HFF-Myc (cell line): ENCODE measurements around the gene SH3RF3.

ENCODE experiments used
- DNase-seq: peaks from one replicate; pipeline ENCODE4 v3.0.0-alpha.2; 2011; ENCODE audit warnings: low read depth; ENCODE audit errors: extremely low read depth
- H3K4me3 ChIP-seq: replicated peaks from 2 replicates; pipeline ENCODE4 v1.5.1; 2011; ENCODE audit warnings: low read depth, mild to moderate bottlenecking, control low read depth, low read length
- CTCF ChIP-seq: IDR thresholded peaks from 2 replicates; pipeline ENCODE4 v1.5.1; 2012; ENCODE audit warnings: mild to moderate bottlenecking, low read depth, low read length, control low read depth; ENCODE audit errors: missing control alignments

The SH3RF3 gene

GRCh38 chr2:109542384-109542783 lies 413.4 kb downstream of the SH3RF3 start:
- H3K4me3 ChIP-seq: no peak overlapping the region
- no peak for DNase-seq
- TF ChIP-seq CTCF: no peak

GRCh38 chr2:109545828-109546713 lies 417.1 kb downstream of the SH3RF3 start:
- peak; percentile 93 for TF ChIP-seq CTCF
- no peak overlapping the region for H3K4me3 ChIP-seq
- DNase-seq: peak; percentile 38

GRCh38 chr2:109547280-109547679 lies 418.3 kb downstream of the SH3RF3 start:
- no peak overlapping the region for H3K4me3 ChIP-seq
- TF ChIP-seq CTCF: no peak
- DNase-seq: no peak

- no peak for TF ChIP-seq CTCF
- no peak overlapping the region for H3K4me3 ChIP-seq
- DNase-seq: no peak
Observed at GRCh38 chr2:109549016-109549590, 420.1 kb downstream of the SH3RF3 start.
